NCI-H187 treated with DMSO at 0.1 percent for 48 hours (cell line): Measurements from ENCODE around the gene NKX6-2.
"Not testable (repeated sequence)": the region's sequence is repeated elsewhere in the genome, so short reads cannot be mapped to it uniquely, and the experiment has no call there.

Source experiments
- DNase-seq: peaks from one replicate; lab custom pipeline; 2025; lab: John Stamatoyannopoulos, UW

The NKX6-2 gene

DNA sequence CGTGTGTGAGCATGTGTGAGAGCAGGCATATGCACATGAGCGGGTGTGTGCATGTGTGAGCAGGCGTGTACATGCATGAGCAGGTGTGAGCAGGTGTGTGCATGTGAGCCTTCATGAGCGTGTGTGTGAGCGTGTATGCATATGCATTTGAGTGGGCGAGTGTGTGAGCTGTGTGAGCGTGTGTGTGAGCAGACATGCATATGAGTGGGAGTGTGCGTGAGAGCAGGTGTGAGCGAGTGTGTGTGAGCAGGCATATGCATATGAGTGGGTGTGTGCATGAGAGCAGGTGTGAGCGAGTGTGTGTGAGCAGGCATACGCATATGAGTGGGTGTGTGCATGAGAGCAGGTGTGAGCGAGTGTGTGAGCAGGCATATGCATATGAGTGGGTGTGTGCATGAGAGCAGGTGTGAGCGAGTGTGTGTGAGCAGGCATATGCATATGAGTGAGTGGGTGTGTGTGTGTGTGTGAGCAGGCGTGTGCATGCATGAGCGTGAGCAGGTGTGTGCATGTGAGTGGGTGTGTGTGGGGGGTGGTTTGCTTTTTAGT lies 30.7 kb downstream of the NKX6-2 start:
- no peak for DNase-seq

DNA sequence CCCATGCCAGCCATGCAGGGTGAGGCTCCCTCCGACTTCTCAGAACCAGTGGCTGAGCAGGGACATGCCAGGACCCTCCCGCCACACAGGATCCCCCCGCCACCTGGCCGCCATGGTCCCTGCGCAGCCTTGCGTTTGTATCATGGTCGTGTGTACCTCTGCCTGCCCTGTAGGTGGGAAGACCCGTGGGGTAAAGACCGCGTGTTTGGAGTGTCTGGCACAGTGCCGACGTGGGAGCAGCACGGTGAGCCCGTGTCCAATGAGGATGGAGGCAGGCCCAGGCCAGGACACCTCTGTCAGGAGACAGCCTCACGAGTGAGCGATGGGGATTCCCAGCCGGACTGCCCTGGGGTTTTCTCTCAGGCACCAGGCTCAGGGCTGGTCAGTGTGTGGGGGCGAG lies 31.9 kb downstream of the NKX6-2 start:
- no peak for DNase-seq

DNA sequence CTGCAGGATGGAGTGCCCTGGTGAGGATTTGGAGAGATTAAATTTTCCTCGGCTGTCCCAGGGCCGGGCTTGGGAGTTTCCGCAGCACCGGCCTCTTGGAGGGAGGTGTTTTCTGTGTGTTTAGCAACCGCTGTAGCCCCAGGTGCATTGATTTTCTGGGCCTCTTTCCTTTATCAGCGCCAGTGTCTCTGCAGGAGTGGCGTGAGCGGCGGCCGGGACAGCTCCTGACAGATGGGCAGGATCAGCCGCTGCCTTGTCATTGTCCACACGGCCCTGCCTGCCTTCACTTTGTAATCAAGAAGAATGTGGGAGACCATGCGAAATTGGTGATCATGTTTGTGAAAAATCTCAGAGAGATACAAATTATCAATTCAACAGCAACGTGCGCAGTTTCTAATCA lies 32.4 kb downstream of the NKX6-2 start:
- no peak for DNase-seq

DNA sequence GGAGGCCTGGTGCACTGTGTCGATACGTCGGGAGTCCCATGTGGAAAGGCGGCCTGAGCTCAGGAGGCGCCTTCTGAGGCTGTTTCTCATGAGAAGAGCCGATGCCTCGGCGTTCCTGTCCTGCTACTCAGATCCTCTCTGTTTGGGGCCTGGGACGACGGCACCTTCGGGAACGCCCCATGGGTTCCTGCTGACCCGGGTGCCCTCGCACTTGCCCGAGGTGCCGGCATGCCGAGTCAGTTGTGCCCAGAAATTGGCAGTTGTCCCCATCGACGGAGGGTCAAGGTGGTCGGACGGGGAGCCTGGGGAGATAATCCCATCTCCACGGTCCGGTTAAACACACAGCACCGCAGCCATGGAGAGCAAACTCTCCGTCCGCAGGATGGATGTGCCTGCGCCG lies 33.0 kb downstream of the NKX6-2 start:
- no peak for DNase-seq

DNA sequence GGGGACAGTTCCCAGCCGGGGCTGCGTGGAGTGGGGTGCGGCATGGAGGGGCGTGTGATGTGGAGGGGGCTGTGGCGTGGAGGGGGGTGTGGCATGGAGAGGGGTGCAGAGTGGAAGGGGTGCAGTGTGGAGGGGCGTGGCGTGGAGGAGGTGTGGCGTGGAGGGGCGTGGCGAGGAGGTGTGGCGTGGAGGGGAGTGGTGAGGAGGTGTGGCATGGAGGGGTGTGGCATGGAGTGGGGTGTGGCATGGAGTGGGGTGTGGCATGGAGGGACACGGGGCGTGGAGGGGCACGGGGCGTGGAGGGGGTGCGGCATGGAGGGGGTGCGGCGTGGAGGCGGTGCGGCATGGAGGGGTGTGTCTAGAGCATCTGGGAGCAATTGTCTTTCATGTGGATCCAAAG lies 33.6 kb downstream of the NKX6-2 start:
- DNase-seq = no peak

DNA sequence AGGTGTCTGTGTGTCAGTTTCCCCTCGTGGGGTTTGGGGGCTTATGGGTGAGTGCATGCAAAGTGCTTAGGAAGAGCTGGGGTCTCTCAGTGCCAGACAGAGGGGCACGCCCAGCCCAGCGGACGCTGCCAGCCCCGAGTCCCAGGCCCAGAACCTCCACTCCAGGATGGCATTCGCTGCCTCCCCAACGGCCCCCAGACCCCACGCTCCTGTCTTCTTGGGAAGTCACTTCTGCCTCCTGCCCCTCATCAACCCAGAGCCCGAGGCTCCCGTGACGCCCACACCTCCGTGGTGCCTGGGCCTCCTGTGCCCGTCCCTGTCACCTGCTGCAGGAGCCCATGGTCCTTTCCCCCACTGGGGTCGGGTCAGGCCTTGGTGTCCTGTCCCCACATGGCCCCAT lies 35.0 kb downstream of the NKX6-2 start:
- no peak for DNase-seq

DNA sequence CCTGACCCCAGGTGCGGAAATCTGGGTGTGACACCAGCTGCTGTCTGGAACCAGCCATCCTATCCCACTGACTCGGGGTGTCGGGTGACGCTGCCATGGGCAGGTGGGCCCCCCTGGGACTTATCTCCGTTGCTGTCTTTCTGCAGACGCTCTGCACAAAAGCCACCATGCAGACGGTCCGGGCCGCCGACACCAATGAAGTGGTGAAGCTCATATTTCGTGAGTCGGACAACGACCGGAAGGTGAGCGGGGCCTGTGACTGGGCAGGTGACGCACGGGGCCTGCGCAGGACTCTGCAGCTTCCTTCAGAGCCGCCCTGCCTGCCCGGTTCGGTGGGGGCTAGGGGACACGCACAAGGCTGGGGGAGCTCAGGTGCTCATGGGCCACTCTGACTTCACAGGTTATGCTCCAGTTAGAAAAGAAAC lies 36.6 kb downstream of the NKX6-2 start:
- no peak for DNase-seq

DNA sequence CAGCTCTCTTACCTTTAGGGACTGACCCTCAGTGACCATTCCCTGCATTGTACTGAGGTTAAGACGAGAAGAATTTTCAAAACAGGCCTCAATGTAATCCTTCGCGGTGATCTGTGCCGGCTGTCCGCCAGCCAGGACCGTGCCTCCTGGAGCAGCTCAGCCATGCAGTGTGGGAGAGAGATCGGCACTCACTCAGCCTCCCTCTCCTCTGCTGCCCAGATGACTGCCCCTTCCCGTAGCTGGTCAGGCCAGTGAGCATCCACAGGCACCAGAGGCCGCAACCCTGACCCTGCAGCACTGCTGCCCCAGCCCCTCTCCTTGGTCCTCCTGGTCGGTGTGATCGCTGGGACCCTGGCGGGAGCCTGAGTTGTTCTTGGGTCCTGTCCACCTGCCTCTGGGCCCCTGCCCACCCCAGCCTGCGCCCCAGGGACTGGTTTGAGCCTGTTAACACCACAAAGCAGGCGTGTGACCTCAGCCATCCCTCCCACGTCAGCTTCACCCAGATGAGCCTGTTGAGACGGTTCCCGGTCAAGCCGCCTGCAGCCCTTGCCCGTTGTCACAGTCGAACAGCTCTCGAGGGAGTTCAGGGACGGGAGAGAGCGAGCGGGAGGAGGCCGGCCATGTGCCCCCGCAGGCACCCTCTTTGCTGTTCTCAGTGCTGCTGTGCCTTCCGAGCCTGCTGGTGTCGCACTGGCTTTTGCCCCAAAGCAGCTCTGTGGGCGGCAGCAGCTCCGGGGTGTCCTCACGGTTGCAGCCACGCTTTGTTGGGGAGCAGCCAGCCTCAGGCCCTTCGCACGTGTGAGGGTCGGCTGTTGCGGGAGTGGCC lies 37.2 kb downstream of the NKX6-2 start:
- no peak for DNase-seq

DNA sequence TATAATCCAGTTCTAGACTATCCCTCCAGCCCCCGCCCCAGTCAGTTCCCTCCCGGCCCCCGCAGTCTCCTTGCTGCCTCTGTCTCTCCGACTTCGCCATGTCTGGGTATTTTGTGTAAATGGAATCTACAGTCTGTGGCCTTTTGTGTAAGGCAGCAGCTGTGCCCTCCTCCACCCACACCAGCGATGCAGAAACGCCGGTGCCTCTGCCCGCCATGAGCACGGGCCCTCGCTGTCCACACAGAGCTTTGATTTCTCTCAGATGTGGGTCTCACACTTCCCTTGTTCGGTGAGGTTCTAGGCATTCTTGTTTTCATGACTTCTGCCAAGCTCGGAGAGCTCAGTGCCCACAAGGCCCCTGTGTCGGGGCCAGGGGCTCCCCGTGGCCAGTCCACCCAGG lies 37.8 kb downstream of the NKX6-2 start:
- no peak for DNase-seq

DNA sequence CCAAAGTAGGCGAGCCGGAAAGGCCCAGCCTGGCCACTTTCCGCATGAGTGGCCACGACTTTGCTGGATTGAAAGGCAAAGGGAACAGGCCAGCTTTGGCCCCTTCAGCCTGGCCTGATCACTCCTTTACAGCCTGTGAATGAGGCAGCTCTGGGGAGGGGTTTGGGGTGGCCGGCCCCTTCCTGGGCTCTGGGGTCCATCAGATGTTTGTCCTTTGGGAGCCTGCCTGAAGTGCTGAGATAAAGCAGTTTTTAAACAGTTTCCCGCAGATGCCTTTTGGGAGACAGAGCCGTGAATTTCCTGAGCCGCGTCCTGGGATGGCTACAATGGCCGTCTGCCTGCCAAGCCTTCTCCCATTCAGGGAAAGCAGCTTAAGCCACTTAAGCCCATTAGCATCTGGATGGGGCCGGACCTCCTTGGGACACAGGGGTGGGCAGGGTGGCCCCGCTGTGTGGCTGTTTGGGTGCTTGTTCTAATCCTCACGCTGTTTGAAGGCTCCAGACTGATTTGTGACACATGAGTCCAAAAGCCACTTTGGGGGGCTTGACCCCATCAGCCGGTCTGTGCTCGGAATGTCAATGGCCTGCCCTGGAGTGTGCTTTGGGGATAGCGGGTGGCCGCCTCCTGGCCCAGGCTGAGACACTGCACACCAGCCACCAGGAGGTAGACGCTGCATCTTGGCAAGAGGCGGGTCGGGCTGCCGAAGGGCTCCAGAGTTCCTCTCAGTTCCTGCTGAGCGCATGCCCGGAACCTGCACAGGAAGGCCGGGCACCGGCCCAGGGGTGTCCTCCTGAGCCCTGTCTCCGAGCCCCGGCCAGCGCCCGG lies 38.9 kb downstream of the NKX6-2 start:
- no peak for DNase-seq

DNA sequence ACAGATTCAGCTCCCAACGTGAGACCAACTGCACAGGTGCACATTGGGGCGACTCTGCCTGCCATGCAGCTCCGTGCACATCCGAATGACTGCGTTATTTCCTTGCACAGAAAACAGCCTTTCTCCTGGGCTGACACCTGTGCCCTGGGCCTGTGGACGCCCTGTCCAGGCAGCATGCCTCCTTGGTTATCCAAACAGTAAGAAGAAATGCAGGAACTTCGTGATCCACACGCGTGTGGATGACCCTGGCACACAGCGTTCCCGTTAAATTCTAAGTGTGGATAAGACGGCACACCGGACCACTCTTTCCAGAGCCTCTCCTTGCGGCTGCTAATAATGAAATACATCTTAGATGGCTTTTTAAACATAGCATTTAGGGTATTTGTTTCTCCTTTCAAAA lies 39.6 kb downstream of the NKX6-2 start:
- no peak for DNase-seq

DNA sequence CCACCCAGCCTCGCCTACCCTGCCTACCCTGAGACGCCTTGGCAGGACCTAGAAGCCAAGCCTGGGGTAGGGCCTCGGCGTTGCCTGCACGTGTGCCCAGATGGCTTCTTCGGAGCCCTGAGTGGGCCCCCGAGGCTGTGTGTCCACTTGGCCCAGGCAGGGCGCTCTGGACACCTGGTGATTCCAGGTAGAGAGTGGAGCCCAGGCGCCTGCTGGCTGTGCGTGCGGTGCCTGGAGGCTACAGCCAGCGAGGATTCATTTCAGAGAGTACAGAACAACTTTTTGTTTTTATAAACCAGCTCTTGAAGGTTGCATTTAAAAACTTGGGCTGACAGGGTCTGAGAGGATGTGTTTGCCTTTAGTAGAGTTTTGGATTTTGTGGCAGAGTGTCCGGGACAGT lies 40.0 kb downstream of the NKX6-2 start:
- DNase-seq = no peak

DNA sequence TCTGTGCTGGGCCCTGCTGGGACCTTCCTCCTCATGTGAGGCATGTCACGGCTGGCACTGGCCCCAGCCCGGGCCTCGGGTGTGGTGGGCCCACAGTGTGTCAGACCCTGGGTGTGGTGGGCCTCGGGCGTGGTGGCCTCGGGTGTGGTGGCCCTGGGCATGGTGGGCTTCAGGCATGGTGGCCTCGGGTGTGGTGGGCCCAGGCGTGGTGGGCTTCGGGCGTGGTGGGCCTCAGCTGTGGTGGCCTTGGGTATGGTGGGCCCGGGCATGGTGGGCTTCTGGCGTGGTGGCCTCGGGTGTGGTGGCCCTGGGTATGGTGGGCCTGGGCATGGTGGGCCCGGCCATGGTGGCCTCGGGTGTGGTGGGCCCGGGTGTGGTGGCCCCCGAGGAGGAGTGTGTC lies 40.4 kb downstream of the NKX6-2 start:
- DNase-seq = no peak

DNA sequence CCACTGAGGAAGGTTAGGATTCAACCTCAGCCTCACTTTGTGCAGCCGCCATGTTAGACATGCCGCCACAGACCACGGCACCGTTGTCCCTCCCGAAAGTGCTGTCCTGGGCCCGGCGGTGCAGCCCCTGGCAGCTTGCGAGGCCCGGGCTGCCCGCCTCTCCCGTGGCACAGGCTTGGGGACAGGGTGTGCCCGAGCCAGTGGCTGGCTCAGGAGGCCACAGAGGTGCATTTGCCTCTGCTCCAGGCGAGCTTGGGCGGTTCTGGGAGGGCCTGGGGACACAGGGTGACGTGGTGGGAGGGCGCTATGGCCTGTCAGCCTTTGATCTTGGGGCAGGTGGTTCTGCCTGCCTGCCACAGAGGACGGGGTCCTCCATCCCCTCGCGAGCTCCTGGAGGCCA lies 41.1 kb downstream of the NKX6-2 start:
- no peak for DNase-seq

DNA sequence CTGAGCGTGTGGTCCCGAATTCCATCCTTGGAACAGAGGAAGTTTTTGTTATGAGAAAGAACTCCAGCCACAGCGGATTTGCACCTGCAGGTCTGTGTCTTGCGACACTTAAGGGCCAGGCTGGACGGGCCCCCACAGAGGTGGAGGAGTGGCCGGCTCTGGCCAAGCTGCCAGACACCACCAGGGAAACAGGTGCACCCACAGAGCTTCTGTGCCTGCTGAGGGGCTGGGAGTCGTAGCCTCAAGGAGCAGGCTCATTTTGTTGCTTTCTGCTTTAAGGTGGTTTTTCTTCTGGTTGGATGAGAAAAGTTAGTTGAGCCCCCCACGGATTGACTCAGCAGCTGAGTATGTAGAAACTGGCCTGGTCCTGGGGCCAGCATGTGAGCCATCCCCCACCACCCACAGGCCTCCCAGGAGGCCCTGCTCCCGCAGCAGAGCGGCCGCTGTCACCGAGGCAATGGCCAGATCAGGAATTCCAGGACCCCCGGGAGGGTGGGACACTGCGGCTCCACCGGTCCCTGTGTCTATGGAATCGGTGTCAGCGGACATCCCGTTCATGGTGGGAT lies 41.9 kb downstream of the NKX6-2 start:
- no peak for DNase-seq

DNA sequence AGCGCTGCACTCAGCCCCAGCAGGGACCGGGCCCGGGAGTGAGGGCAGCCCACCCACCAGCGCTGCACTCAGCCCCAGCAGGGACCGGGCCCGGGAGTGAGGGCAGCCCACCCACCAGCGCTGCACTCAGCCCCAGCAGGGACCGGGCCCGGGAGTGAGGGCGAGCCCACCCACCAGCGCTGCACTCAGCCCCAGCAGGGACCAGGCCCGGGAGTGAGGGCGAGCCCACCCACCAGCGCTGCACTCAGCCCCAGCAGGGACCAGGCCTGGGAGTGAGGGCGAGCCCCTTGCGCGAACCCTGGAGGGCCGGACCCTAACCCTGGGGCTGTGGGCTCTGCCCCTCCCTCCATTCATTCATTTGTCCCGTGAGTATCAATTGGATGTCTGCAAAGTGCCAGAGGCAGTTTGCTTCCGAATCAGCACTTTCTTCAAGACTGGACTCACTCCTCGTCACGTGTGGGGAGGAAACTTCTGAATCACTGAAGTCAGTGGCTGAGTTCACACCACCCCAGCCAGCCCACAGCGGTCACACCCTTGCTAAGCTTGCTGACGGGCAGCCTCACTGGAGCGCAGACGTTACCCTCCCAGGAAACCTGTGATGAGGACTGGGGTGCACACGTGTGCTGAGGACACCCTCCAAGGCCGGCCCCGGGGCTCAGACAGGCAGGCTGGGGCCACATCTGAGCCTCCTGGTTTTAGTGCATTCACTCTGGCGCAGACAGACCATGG lies 42.6 kb downstream of the NKX6-2 start:
- DNase-seq = not testable (repeated sequence)

DNA sequence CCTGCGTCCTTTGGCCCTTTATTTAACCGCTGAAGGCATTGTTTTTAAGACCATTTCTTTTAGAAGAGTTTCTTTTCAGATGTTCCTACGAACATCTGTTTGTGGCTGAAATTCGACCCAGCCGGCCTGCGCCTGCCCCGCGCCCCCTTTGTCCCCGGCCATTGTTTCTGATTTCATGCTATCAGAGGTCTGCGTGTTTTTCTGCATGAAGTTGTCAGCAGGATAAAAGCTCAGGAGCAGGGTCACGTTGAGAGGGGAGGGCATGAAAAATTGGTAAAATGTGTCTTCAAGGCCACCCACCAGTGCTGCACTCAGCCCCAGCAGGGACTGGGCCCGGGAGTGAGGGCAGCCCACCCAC lies 43.1 kb downstream of the NKX6-2 start:
- DNase-seq = no peak

DNA sequence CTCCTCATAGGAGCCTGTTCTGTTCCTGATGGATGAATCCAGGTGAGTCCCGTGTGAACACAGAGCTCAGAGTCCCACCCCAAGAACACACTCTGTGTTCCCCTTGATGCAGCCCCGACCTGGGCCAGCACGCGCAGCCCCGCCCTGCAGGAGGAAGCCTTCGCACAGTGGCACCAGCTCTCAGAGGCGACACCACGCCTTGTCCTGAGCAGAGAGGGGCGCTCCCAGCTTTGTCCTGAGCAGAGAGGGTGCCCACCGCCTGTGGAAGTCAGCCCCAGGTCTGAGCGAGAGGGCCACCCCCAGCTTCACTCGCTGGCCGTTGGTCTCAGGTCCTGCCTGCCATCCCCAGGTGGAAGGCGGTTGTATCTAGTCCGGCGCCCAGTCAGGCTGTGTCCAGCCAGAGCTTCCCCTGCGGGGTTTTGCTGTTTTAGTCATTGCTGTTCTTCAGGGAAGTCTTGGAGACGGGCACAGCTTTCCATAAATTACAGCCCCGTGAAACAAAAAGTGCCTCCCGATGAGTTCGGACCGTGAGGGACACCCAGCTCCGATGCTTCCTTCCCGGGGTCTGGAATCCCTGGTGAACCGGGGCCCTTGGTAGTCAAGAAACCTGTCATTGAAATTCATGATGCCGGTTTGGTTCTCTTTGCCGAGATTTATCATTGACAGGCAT lies 43.6 kb downstream of the NKX6-2 start:
- DNase-seq = no peak

DNA sequence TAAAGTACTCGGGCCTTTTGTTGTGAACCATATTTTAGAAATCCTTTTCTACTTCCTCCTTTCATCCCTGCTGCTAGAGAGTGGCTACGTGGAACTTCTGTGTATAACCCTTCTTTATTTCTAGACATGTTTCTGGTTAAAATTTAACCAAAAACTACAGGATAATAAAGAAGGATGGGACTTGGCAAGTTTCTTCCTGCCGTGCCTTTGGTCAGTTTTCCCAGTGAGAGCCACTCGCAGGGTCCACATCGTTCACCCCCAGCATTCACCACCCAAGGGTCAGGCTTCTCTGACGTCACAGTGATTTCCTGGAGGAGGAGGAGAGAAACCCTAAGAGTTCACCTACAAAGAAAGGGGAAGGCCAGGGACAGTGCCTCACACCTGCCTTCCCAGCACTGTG lies 45.4 kb downstream of the NKX6-2 start:
- DNase-seq = no peak

DNA sequence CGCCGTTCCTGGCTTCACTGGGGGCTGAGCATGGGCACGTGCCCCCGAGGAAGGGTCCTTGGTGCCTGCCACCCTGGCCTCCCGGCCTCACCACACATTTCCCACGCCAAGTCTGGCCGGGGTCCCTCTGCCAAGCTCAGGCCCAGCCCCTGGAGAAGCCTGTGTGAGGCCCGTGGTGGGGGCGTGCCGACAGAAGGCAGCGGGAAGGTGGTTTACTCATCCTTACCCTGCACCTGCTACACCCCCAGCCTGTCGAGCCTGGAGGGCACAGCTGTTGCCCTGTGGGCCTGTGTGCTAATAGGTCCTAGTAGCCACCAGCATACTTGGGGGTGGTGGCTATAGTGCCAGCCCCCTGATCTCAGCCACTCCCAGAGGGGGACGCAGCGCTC lies 46.7 kb downstream of the NKX6-2 start:
- DNase-seq = no peak

DNA sequence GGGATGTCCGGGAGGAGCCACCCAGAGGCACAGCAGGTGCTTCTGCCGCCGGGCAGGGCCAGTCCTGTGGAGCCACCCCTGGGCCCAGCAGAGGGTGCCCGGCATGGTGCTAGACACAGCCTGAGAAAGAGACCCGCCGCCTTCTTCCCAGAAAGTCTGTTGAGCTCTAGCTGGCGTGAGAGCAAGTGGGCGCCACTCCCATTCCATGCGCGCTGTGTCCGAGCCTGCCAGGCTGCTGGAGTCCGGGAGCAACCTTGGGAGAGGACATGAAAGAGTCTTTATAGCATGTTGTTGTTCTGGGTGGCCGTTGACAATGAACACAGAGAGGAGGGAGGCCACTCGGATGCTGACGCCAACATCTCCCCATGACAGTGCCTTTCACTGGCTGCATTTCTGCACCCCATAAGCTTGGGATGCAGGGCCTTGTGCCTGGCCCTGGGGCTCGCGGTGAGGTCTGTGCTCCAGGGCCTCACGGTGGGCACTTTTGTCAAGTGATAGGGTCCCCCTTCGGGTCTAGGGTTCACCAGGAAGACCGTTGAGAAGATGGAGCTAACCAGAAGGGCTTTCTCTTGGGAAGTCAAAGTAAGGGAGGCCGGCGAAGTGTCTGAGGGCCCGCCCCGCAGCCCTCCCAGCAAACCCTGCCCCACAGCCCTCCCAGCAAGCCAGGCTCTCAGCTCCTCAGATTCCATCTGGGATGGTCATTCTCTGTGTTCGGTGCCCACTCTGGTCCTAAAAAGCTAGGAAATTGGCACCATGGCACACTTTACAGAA lies 47.3 kb downstream of the NKX6-2 start:
- DNase-seq = no peak
